Measurements from ENCODE around the gene PAOX.

Gene PAOX

DNA sequence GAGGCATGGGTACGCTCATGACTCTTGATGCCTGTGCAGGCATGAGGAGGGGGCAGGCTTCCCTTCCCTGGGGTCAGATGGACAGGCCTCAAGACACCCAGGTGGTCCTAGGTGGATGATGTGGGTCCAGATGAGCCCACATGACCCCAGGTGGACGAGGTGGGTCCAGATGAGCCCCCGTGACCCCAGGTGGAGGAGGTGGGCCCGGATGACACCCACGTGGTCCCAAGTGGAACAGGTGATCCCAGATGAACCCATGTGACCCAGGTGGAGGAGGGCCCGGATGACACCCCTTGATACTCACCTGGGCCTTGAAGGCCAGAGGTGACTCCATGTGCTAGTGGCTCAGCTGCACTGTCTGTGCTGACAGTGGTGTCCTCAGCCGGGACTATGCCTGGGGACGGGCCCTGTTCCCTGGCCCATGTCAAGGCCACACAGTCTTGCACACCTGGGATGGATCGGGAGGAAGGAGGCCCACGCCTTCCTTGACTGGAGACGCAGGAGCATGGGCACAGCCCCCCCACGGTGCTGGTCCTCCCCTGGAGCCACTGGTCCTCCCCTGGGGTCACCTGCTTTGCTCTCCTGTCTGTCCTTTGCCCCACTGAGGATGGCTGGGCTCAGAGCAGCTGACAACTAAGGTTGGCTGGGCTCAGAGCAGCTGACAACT is 28.6 kb upstream of the PAOX start:
- no peak for DNase-seq (ENCODE audit: low read depth)

DNA sequence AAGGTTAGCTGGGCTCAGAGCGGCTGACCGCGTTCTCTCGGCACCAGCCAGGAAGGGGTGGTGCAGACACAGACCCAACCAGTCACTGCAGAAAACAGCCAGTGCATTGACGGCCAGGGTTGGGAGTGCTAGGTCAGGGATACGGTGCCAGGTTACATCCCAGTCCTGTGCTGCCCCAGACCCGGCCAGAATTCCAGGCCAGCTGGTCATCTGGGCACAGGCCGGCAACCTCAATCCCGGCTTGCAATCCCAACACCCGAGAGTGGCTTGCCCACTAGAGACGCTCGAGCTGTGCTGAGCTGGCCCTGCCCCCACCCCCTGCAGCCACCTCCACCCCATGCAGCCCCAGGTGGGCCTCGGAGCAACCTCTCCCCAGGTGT is 28.1 kb upstream of the PAOX start:
- DNase-seq (ENCODE audit: low read depth), result no peak

GRCh38 chr10:133351408-133352318 is 27.4 kb upstream of the PAOX start:
- DNase-seq (ENCODE audit: low read depth), result no peak

DNA sequence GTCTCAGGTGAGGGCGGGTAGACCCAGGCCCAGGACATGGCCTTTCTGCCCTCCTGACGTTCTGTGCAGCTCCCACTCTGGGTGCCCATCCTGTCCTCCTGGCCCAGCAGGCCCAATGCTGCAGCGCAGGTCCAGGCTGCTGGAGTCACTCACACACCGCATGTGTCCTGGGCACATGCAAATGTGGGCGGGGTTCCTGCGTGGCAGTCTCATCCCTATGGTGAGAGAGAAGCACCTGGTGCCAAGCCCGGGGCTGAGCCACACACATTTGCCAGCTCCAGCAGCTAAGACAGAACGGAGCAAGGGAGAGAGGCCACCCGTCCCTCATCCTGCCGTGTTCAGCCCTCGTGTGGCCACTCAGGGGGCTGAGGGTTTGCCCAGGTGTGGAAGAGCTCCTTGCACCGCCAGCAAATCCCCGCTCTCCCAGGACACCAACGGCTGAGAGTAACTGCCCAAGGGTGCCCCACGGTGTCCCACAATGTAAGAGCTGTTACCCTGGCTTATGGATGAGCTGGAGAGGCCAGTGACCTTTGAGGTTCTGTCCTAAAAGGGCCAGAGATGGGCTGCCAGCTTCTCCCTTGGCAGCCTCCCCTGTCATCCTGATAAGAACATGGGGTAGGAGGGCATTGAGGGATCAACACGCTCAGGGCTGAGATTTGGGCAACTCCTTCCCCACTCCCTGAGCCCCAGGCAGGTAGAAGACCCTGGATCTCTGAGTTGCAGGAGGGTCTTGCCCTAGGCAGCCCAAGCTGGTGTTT is 25.7 kb upstream of the PAOX start:
- DNase-seq (ENCODE audit: low read depth), result no peak

- no peak for DNase-seq (ENCODE audit: low read depth)
Observed at GRCh38 chr10:133353988-133354605, 25.0 kb upstream of the PAOX start.

DNA sequence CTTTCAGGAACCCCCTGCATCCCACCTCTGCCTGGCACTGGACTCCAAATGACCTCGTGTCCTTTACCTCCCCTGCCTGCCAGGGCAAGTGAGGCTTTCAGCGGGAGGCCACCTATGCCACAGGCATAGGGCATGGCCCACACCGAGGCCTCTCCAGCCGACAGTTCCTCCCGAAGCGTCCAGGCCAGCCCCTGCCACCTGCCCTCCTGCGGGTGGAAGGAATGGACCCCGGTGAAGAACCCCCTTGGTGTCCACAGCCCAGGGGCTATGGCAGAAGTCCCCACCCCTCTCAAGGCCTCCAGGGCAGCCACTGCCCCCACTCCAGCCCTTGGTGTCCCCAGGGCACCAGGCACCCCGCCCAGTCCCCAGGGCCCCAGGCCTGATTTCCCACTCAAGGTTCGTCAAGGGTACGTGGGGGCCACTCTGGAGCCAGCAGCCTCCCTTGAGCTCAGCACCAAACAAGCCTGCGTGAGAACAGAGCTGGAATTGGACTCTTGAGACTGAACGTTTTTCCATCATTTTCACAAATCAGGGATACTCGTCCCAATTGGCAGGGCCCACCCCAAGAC is 24.3 kb upstream of the PAOX start:
- no peak for DNase-seq (ENCODE audit: low read depth)

GRCh38 chr10:133355266-133355665 is 23.8 kb upstream of the PAOX start:
- no peak for DNase-seq (ENCODE audit: low read depth)

GRCh38 chr10:133355991-133356390 is 23.1 kb upstream of the PAOX start:
- no peak for DNase-seq (ENCODE audit: low read depth)

GRCh38 chr10:133356549-133357284 is 22.3 kb upstream of the PAOX start:
- no peak for DNase-seq (ENCODE audit: low read depth)

GRCh38 chr10:133357285-133358161 is 21.5 kb upstream of the PAOX start, which contains the start of gene FUOM:
Gene FUOM (minus strand): TSS chr10:133358019. CDS start chr10:133358007, 12 bp downstream.
- DNase-seq (ENCODE audit: low read depth), result peak; percentile 55

- no peak for DNase-seq (ENCODE audit: low read depth)
Observed at GRCh38 chr10:133358162-133358924, 20.7 kb upstream of the PAOX start.

DNA sequence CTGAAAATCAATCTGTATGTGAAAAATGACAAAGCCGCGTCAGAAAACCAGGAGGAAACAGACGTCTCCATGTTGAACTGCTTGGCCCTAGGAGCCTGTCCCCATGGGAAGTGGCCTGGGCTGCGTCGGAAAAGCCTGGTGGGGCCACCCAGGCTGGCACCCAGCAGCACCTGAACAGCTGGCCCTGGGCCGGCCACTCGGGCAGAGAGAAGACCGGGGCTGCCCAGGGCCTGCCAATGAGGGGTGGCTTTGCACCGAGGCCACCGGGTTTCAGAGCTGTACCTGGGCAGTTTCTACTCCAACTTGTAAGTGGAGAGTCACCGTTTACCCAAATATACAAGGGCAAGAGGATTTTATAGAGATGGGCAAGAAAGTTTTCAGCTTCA is 20.1 kb upstream of the PAOX start:
- DNase-seq (ENCODE audit: low read depth), result no peak

DNA sequence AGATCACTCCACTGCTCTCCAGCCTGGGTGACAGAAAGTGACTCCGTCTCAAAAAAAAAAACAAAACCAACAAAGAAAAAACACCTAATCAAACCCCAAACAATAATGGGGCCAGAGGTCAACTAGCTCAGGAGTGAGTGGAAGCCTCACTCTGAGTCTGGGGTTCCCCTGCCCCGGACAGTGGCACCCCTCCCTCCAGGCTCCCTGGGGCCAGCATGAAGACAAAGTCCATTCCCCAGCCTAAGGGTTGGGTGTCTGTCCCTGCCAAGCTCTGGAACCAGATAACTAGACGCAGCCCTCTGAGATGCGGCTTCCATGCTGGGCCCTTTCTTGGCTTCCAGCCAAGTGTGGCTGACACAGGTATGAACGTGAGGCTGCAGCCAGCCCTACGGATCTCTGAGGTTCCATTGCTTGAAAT is 19.5 kb upstream of the PAOX start:
- no peak for DNase-seq (ENCODE audit: low read depth)

DNA sequence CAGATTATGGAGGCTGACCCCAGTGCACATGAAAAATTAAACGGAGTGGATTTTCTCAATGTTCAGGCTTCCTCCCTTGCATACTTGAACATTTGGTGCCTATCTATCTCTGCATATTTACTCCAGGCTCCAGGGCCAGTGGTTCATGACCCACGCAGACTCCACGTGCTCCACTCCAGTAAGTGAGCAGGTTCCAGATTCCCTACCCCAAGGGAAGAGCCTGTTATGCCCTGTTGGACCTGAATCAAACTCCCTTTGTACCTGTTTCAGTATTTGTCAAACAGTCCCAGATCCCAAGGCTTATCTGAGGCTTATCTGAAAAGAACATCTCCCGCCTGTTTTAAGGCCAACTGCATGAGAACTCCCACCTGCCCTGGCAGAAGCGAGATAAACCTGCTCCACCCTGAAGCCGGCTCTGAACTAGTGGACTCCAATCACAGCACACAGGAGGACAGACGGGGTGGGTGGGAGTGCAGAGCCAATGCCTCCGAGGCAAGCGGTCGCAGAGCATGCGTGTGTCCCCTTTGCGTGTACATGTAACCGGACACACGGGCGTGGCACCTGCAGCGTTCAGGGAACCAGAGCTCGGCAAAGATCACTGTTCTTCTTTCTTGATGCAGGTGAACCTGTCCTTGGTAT is 19.0 kb upstream of the PAOX start:
- DNase-seq (ENCODE audit: low read depth), result no peak

DNA sequence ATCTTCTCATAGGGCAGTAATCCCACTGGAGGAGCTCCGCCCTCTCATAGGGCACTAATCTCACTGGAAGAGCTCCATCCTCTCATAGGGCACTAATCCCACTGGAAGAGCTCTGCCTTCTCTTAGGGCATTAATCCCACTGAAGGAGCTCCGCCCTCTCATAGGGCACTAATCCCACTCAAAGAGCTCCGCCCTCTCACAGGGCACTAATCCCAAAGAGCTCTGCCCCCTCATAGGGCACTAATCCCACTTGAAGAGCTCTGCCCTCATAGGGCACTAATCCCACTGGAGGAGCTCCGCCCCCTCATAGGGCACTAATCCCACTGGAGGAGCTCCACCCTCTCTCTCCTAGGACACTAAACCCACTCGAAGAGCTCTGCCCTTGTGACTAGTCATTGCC is 17.8 kb upstream of the PAOX start:
- DNase-seq (ENCODE audit: low read depth), result no peak

DNA sequence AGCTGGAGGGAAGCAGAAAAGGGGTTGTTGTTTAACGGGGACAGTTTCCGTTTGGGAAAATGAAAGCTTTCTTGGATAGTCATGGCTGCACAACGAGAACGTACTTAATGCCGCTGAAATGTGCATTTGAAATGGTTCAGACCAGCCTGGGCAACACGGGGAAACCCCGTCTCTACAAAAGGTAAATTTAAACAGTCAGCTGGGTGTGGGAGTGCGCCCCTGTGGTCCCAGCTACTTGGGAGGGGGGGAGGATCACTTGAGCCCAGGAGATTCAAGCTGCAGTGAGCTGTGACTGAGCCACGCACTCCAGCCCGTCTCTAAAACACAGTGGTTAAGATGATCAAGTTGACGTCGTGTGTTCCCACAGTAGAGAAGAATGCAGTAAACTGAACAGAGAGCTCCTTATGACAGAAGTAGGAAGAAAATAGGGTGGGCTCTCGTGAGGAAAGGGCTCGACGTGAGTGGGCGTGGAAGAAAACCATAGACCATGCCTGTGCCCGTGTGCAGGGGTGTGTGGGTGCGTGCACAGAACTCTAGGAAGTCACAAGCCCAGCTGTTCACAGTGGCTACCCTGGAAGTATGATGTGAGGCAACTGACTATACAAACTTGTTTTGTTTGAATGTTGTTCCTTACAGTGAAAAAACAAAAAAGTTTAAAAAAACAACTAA is 17.2 kb upstream of the PAOX start:
- no peak for DNase-seq (ENCODE audit: low read depth)

- DNase-seq (ENCODE audit: low read depth), result no peak
Observed at GRCh38 chr10:133362846-133363245, 16.2 kb upstream of the PAOX start.

All from activated T-helper 1 cell treated with Interleukin-2 at 50 U/mL for 16 hours (primary cell).